Iris pigment epithelial cell (primary cell): ENCODE results near the gene TBC1D24.
"Not testable (repeated sequence)": the region's sequence is repeated elsewhere in the genome, so short reads cannot be mapped to it uniquely, and the experiment has no call there.

ENCODE experiments used
- DNase-seq: peaks from one replicate; pipeline ENCODE4 v3.0.0-alpha.2; 2011; ENCODE audit warnings: low read depth

TBC1D24 gene

GRCh38 chr16:2474877-2475412, at the start of gene TBC1D24:
Gene TBC1D24 (plus strand): TSS chr16:2475127. CDS start chr16:2496149, 21,022 bp downstream.
- DNase-seq: peak; percentile 70

- no peak for DNase-seq
These were observed 49.0 kb upstream of the TBC1D24 start for GRCh38 chr16:2425825-2426430.

GRCh38 chr16:2426941-2427361, 48.0 kb upstream of the TBC1D24 start:
- no peak for DNase-seq

GRCh38 chr16:2427526-2427925, 47.4 kb upstream of the TBC1D24 start:
- no peak for DNase-seq

- DNase-seq: peak; percentile 28
These were observed 46.7 kb upstream of the TBC1D24 start for GRCh38 chr16:2428051-2428783.

GRCh38 chr16:2428784-2429033, 46.2 kb upstream of the TBC1D24 start:
- DNase-seq: no peak

- peak; percentile 95 for DNase-seq
These were observed 45.7 kb upstream of the TBC1D24 start, which contains the start of gene CCNF for GRCh38 chr16:2429034-2429770. Gene CCNF (plus strand): TSS chr16:2429447. CDS start chr16:2429482, 35 bp downstream.

- peak; percentile 29 for DNase-seq
These were observed 44.9 kb upstream of the TBC1D24 start for GRCh38 chr16:2429771-2430663.

- no peak for DNase-seq
These were observed 42.6 kb upstream of the TBC1D24 start for GRCh38 chr16:2432286-2432685.

- DNase-seq: no peak
These were observed 42.0 kb upstream of the TBC1D24 start for GRCh38 chr16:2432801-2433505.

- DNase-seq: not testable (repeated sequence)
These were observed 39.7 kb upstream of the TBC1D24 start for GRCh38 chr16:2435236-2435635.

- DNase-seq: no peak
These were observed 38.8 kb upstream of the TBC1D24 start for GRCh38 chr16:2436110-2436509.

- no peak for DNase-seq
These were observed 37.7 kb upstream of the TBC1D24 start for GRCh38 chr16:2437032-2437790.

GRCh38 chr16:2438121-2438520, 36.8 kb upstream of the TBC1D24 start:
- DNase-seq: no peak

GRCh38 chr16:2439598-2439997, 35.3 kb upstream of the TBC1D24 start:
- no peak for DNase-seq

- DNase-seq: not testable (repeated sequence)
These were observed 33.7 kb upstream of the TBC1D24 start for GRCh38 chr16:2441143-2441804.

GRCh38 chr16:2443555-2443954, 31.4 kb upstream of the TBC1D24 start:
- DNase-seq: no peak

GRCh38 chr16:2447920-2448583, 26.9 kb upstream of the TBC1D24 start:
- peak; percentile 72 for DNase-seq

GRCh38 chr16:2449118-2449517, 25.8 kb upstream of the TBC1D24 start:
- DNase-seq: no peak
